Naive B cell (primary cell): ENCODE measurements around the gene HPCAL1. TPM values are rescaled to one million over a fixed set of nuclear protein-coding genes. Genes with fewer than 3 reads are reported as not detected.
A peak's percentile ranks its signal among the peaks of the same experiment; 100 is the strongest.

Experiments
- ATAC-seq, 2 donors: fragments of 150-1000 bp; cut with Tn5 transposase; 2 replicates each; pipeline ENCODE4 v1.10.0; 2021; ENCODE audit warnings: low read depth in 2 of 2, mild to moderate bottlenecking in 2 of 2, moderate library complexity in 2 of 2
- DNase-seq: peaks from one replicate; pipeline ENCODE4 v3.0.0; 2022
- H3K27ac Mint-ChIP-seq, 6 donors: one replicate each; pipeline ENCODE4 v1.8.0; 2020 to 2022; ENCODE audit warnings: mild to moderate bottlenecking in 6 of 6, mixed read lengths in 6 of 6, moderate library complexity in 5 of 6, inconsistent platforms in 2 of 6
- H3K27me3 Mint-ChIP-seq, 3 donors: one replicate each; pipeline ENCODE4 v1.8.0; 2021 to 2022; ENCODE audit warnings: mixed read lengths in 3 of 3, mild to moderate bottlenecking in 1 of 3
- H3K36me3 Mint-ChIP-seq, 2 donors: one replicate each; pipeline ENCODE4 v1.8.0; 2020 to 2022; ENCODE audit warnings: mixed read lengths in 2 of 2, inconsistent platforms in 1 of 2, mild to moderate bottlenecking in 1 of 2
- H3K4me1 Mint-ChIP-seq, 3 donors: one replicate each; pipeline ENCODE4 v1.8.0; 2020 to 2022; ENCODE audit warnings: mixed read lengths in 3 of 3, inconsistent platforms in 1 of 3, mild to moderate bottlenecking in 1 of 3, moderate library complexity in 1 of 3
- H3K4me3 Mint-ChIP-seq, 8 donors: one replicate each; pipeline ENCODE4 v1.8.0; 2020 to 2022; ENCODE audit warnings: mild to moderate bottlenecking in 8 of 8, mixed read lengths in 8 of 8, moderate library complexity in 8 of 8, inconsistent platforms in 2 of 8
- H3K9me3 Mint-ChIP-seq, 7 donors: one replicate each; pipeline ENCODE4 v1.8.0; 2020 to 2022; ENCODE audit warnings: mixed read lengths in 7 of 7, mild to moderate bottlenecking in 5 of 7, inconsistent platforms in 2 of 7, moderate library complexity in 1 of 7
- polyA plus RNA-seq, 6 donors: library from polyadenylated mRNA; unstranded; fragments of 300-500 nt; fragmentation: Illumina TruSeq; gene quantifications; one replicate each; pipeline ENCODE4 v1.2.3, GENCODE V29; 2021; ENCODE audit warnings: low read depth in 6 of 6

HPCAL1 gene
- polyA plus RNA-seq, 6 donors from 2014 or later: 49.1 to 92.1 (median 66.7) TPM

DNA sequence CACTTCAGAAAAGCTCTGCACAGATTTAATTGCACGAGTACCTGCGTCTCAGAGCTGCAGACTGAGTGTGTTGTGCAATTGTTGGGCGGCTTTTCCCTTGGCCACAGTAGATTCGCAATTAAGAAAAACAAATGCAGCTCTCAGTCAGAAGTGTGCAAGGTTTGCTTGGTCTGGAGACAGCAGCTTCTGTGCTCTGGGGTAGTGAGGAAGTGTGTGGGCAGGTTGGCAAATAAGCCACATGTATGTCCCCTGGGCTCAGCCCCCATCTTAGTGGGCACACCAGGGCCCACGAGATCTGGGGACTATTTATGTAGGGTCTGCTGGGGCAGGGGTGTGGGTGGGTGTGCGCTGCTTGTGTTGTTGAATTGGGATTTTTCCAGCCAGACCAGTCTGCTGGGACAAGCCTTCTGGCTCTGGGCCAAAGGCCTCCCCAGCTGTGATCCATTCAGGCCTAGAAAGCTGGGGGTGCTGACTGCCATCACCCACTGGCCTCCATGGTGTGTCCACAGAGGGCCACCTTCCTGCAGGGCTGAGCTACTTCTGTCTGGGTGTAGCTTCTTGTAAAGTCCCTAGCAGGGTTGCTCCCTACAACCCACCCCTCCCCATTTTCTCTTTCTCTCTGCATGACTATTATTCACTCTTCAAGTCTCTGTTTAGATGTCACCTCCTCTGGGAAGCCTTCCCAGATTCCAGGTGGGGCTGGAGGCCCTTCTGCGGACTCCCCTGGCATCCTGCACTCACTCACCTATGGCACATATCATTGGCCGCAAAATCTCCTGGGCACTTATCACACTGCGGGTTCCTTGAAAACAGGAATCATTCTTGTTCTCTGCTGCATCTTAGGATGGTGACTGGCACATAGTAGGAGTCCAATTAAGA, 77.6 kb downstream of the HPCAL1 start:
- Mint-ChIP-seq H3K4me3 (peak overlapping the region; percentile 54 to 86 (median 73)), H3K27me3 (no peaks in the 10 kb centered on the region), H3K4me1 (peaks cover 80 to 97% (median 94%) of the 10 kb centered on the region in 3 donors), H3K36me3 (no peaks in the 10 kb centered on the region), H3K27ac (peak overlapping the region; percentile 41 to 99 (median 94)), H3K9me3 (no peaks in the 10 kb centered on the region)
- DNase-seq (peak; percentile 52), ATAC-seq (no peak)

DNA sequence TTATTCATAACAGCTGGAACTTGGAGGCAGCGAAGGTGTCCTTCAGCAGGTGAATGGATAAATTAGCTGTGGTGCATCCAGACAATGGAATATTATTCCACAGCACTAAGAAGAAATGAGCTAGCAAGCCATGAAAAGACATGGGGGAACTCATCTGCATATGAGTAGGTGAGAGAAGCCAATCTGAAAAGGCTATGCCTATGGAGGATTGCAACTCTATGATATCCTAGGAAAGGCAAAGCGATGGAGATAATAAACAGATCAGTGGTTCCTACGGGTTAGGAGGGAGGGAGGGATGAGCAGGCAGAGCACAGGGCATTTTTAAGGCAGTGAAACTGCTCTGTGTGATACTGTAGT, 79.3 kb downstream of the HPCAL1 start:
- no peaks in the 10 kb centered on the region for H3K9me3 Mint-ChIP-seq
- ATAC-seq (no peak), DNase-seq (no peak)
- no peaks in the 10 kb centered on the region for H3K36me3 Mint-ChIP-seq
- no peaks in the 10 kb centered on the region for H3K27me3 Mint-ChIP-seq
- peak overlapping the region in 5 of 6 donors; percentile 92 to 99 (median 94) for H3K27ac Mint-ChIP-seq
- peaks cover 79 to 96% (median 89%) of the 10 kb centered on the region in 3 donors for H3K4me1 Mint-ChIP-seq
- peak overlapping the region; percentile 62 to 89 (median 82) for H3K4me3 Mint-ChIP-seq

GRCh38 chr2:10382354-10383061, 79.8 kb downstream of the HPCAL1 start:
- no peaks in the 10 kb centered on the region for H3K27me3 Mint-ChIP-seq
- H3K36me3 Mint-ChIP-seq: no peaks in the 10 kb centered on the region
- H3K9me3 Mint-ChIP-seq: no peaks in the 10 kb centered on the region
- ATAC-seq (peak; percentile 72 to 76), DNase-seq (peak; percentile 76)
- peak overlapping the region; percentile 62 to 89 (median 82) for H3K4me3 Mint-ChIP-seq
- H3K27ac Mint-ChIP-seq: peak overlapping the region; percentile 87 to 99 (median 94)
- H3K4me1 Mint-ChIP-seq: peaks cover 82 to 95% (median 86%) of the 10 kb centered on the region in 3 donors

DNA sequence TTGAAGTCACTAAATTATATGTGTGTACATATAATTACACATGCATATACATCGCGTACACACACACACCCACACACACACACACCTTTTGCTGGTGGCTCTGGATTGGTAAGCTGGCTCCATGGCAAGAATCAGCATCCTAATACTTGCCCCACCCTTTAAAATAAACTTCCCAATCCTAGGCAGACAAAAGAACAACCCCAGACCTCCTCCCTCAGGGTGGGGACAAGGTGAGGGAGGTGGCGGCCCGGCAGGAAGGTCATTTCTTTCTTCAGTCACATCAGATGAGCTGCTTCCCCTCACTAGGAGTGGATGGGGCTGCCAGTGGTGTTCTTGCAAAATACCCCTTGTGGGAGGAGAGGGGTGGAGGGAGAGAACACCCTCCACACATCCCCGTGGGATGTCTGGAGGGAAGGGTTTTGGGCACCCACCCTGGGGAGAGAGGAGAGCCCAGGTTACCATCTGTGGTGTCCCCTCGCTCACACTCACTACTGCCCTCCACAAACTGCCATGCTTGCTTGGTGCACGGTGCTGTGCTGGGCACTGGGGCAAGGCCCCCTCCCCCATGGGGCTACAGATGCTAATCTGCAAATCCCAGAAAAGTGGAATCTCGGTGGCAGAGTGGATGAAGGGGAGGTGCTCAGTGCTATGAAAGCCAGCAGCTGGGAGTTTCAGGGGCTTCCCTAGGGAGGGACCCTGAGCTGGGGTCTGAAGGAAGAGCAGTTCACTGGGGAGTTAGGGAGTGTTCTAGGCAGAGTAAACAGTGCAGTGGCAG, 81.4 kb downstream of the HPCAL1 start:
- Mint-ChIP-seq H3K27ac (peak overlapping the region; percentile 51 to 94 (median 76)), H3K4me1 (peaks cover 72 to 94% (median 84%) of the 10 kb centered on the region in 3 donors), H3K27me3 (no peaks in the 10 kb centered on the region), H3K4me3 (peak overlapping the region; percentile 62 to 88 (median 74)), H3K9me3 (no peaks in the 10 kb centered on the region), H3K36me3 (no peaks in the 10 kb centered on the region)
- DNase-seq: no peak
- ATAC-seq: no peak

- H3K27me3 Mint-ChIP-seq: no peaks in the 10 kb centered on the region
- peak overlapping the region in 1 of 6 donors; percentile 44 for H3K27ac Mint-ChIP-seq
- peak overlapping the region in 1 of 8 donors; percentile 37 for H3K4me3 Mint-ChIP-seq
- ATAC-seq: no peak
- no peak for DNase-seq
- peaks cover 67 to 92% (median 83%) of the 10 kb centered on the region in 3 donors for H3K4me1 Mint-ChIP-seq
- H3K36me3 Mint-ChIP-seq: no peaks in the 10 kb centered on the region
- no peaks in the 10 kb centered on the region for H3K9me3 Mint-ChIP-seq
Observed at GRCh38 chr2:10385501-10385900, 82.8 kb downstream of the HPCAL1 start.

GRCh38 chr2:10385933-10386773, 83.4 kb downstream of the HPCAL1 start:
- Mint-ChIP-seq H3K4me1 (peaks cover 62 to 91% (median 83%) of the 10 kb centered on the region in 3 donors), H3K27ac (peak overlapping the region in 4 of 6 donors; percentile 57 to 97 (median 80)), H3K9me3 (no peaks in the 10 kb centered on the region), H3K4me3 (peak overlapping the region in 3 of 8 donors; percentile 23 to 39 (median 38)), H3K36me3 (no peaks in the 10 kb centered on the region), H3K27me3 (no peaks in the 10 kb centered on the region)
- no peak for DNase-seq
- no peak for ATAC-seq

DNA sequence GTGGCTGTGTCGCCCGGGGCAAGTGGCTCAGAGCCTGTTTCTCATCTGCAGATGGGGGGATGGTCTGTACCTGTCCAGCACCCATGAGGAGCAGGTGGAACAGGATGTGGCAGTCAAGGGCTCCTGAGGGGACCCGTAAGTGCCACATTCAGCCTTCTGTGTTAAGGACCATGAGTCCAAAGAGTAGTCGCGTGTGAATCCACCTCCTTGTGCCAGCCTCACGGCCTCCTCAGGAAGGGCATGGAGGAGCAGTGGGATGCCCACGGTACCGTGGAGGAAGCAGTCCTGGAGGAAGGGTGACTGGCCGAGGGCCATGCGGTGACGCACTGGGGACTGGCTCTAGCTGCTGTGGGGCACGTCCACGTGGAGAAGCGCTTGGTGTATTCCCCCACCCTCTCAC, 84.3 kb downstream of the HPCAL1 start:
- no peaks in the 10 kb centered on the region for H3K36me3 Mint-ChIP-seq
- H3K4me3 Mint-ChIP-seq: no peak overlapping the region
- DNase-seq (no peak), ATAC-seq (no peak)
- peaks cover 58 to 83% (median 82%) of the 10 kb centered on the region in 3 donors for H3K4me1 Mint-ChIP-seq
- H3K27ac Mint-ChIP-seq: peak overlapping the region in 1 of 6 donors; percentile 72
- no peaks in the 10 kb centered on the region for H3K9me3 Mint-ChIP-seq
- no peaks in the 10 kb centered on the region for H3K27me3 Mint-ChIP-seq

DNA sequence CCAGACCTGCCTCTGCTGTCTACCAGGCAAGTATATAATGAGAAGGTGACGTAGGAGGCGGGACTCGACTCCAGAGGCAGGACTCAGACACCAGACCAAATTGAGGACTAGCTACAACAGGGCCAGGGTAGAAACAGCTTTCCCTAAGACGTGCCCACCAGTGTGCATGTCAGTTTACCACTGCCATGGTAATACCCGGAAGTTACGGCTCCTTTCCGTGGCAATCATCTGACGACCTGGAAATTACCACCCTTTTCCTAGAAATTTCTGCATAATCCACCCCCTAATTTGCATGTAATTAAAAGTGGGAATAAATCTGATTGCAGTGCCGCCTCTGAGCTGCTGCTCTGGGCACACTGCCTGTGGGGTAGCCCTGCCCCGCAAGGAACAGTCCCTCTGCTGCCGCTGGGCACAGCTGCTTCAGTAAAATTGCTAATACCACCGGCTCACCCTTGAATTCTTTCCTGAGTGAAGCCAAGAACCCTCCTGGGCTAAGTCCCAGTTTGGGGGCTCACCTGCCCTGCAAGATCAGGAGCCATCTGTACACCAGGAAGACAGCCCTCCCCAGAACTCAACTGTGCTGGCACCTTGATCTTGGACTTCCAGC, 86.4 kb downstream of the HPCAL1 start:
- no peaks in the 10 kb centered on the region for H3K9me3 Mint-ChIP-seq
- H3K36me3 Mint-ChIP-seq: no peaks in the 10 kb centered on the region
- peak overlapping the region in 4 of 6 donors; percentile 22 to 68 (median 61) for H3K27ac Mint-ChIP-seq
- DNase-seq (no peak), ATAC-seq (no peak)
- no peaks in the 10 kb centered on the region for H3K27me3 Mint-ChIP-seq
- H3K4me1 Mint-ChIP-seq: peaks cover 45 to 73% (median 72%) of the 10 kb centered on the region in 3 donors
- peak overlapping the region in 1 of 8 donors; percentile 10 for H3K4me3 Mint-ChIP-seq

GRCh38 chr2:10389573-10389972, 86.9 kb downstream of the HPCAL1 start:
- Mint-ChIP-seq H3K27me3 (no peaks in the 10 kb centered on the region), H3K27ac (peak overlapping the region in 2 of 6 donors; percentile 22 to 59), H3K4me1 (peaks cover 45 to 71% (median 71%) of the 10 kb centered on the region in 3 donors), H3K9me3 (no peaks in the 10 kb centered on the region), H3K36me3 (no peaks in the 10 kb centered on the region), H3K4me3 (no peak overlapping the region)
- no peak for ATAC-seq
- no peak for DNase-seq

GRCh38 chr2:10390369-10390801, 87.7 kb downstream of the HPCAL1 start:
- H3K36me3 Mint-ChIP-seq: no peaks in the 10 kb centered on the region

GRCh38 chr2:10392100-10392499, 89.4 kb downstream of the HPCAL1 start:
- H3K9me3 Mint-ChIP-seq: no peaks in the 10 kb centered on the region

More at GRCh38 chr2:10390369-10390801, 87.7 kb downstream of the HPCAL1 start:
- H3K4me1 Mint-ChIP-seq: peaks cover 45 to 64% (median 64%) of the 10 kb centered on the region in 3 donors
- no peak for DNase-seq
- no peak overlapping the region for H3K4me3 Mint-ChIP-seq
- peak overlapping the region in 1 of 6 donors; percentile 56 for H3K27ac Mint-ChIP-seq
- ATAC-seq: no peak
- H3K9me3 Mint-ChIP-seq: no peaks in the 10 kb centered on the region
- H3K27me3 Mint-ChIP-seq: no peaks in the 10 kb centered on the region

GRCh38 chr2:10392548-10392947, 89.8 kb downstream of the HPCAL1 start:
- ATAC-seq (no peak), DNase-seq (no peak)
- H3K27me3 Mint-ChIP-seq: no peaks in the 10 kb centered on the region
- H3K36me3 Mint-ChIP-seq: no peaks in the 10 kb centered on the region
- peak overlapping the region in 1 of 8 donors; percentile 16 for H3K4me3 Mint-ChIP-seq
- peaks cover 41 to 66% (median 55%) of the 10 kb centered on the region in 3 donors for H3K4me1 Mint-ChIP-seq
- H3K27ac Mint-ChIP-seq: peak overlapping the region in 2 of 6 donors; percentile 11 to 69
- no peaks in the 10 kb centered on the region for H3K9me3 Mint-ChIP-seq

More at GRCh38 chr2:10392100-10392499, 89.4 kb downstream of the HPCAL1 start:
- Mint-ChIP-seq H3K27me3 (no peaks in the 10 kb centered on the region), H3K4me3 (no peak overlapping the region), H3K4me1 (peaks cover 45 to 67% (median 58%) of the 10 kb centered on the region in 3 donors), H3K36me3 (no peaks in the 10 kb centered on the region), H3K27ac (peak overlapping the region in 2 of 6 donors; percentile 11 to 69)
- no peak for ATAC-seq
- DNase-seq: no peak
